Breast epithelium (tissue), 4 donors: ENCODE results near the gene RUBCNL. TPM values are rescaled to one million over a fixed set of nuclear protein-coding genes. Genes with fewer than 3 reads are reported as not detected.

Experiments
- DNase-seq, 2 donors: peaks; one replicate each; pipeline ENCODE4 v3.0.0-alpha.2; 2019; ENCODE audit warnings: low spot score in 2 of 2
- H3K27ac ChIP-seq, 2 donors: fragments of 200-600 bp; sonication (generic) in 1 of 2; one replicate each; pipeline ENCODE4 v1.5.1; 2016 to 2019; ENCODE audit warnings: mild to moderate bottlenecking in 1 of 2
- H3K27me3 ChIP-seq, 2 donors: fragments of 200-600 bp; sonication (generic) in 1 of 2; one replicate each; pipeline versions ENCODE4 v1.5.1 to v1.6.0; 2017 to 2019; ENCODE audit warnings: control low read depth in 1 of 2, mild to moderate bottlenecking in 1 of 2
- H3K36me3 ChIP-seq: fragments of 200-600 bp; one replicate; pipeline ENCODE4 v1.5.1; 2019
- H3K4me1 ChIP-seq, 2 donors: fragments of 200-600 bp; sonication (generic); one replicate each; pipeline ENCODE4 v1.5.1; 2016 to 2019; ENCODE audit warnings: control low read depth in 1 of 2
- H3K4me3 ChIP-seq, 3 donors: fragments of 200-600 bp; sonication (generic); 1 replicate in 2 of 3; 2 replicates in 1 of 3; pipeline ENCODE4 v1.5.1; 2016 to 2019; ENCODE audit warnings: mild to moderate bottlenecking in 3 of 3, moderate library complexity in 2 of 3
- H3K9me3 ChIP-seq, 2 donors: fragments of 200-600 bp; sonication (generic) in 1 of 2; one replicate each; pipeline ENCODE4 v1.5.1; 2016 to 2019; ENCODE audit warnings: control low read depth in 1 of 2
- POLR2A ChIP-seq: fragments of 450-650 bp; IDR thresholded peaks from one replicate; pipeline ENCODE4 v1.6.1; 2016; ENCODE audit warnings: antibody characterized with exemption, mild to moderate bottlenecking, moderate library complexity
- POLR2AphosphoS5 ChIP-seq, 3 donors: sonication (generic); formaldehyde crosslinking; IDR thresholded peaks; one replicate each; pipeline ENCODE4 v1.6.1; 2017; ENCODE audit warnings: antibody characterized with exemption in 3 of 3
- intact Hi-C: fragments of 100-400 bp; cut with DNase I; formaldehyde crosslinking; loops from one replicate; pipeline ENCODE4 v1.15.1; 2023; ENCODE audit warnings: low total_unique reads
- total RNA-seq, 3 donors: library from RNA; depleted of rRNA; stranded (reverse); fragments of >200 nt; gene quantifications; one replicate each; pipeline ENCODE4 v1.1.0, GENCODE V29; 2016
- TF ChIP-seq, protein P1 (sequence below), 3 donors: fragments of 450-650 bp; IDR thresholded peaks; one replicate each; pipeline ENCODE4 v1.5.1; 2016 to 2017; ENCODE audit warnings: antibody characterized with exemption in 3 of 3, mild to moderate bottlenecking in 3 of 3, moderate library complexity in 3 of 3

Gene RUBCNL
- total RNA-seq, 3 donors from 2014 or later = 2.1 to 8.2 (median 3.3) TPM

GRCh38 chr13:46310066-46310465 lies 77.0 kb downstream of the RUBCNL start:
- Histone ChIP-seq H3K4me3 (no peak overlapping the region), H3K27me3 (no peaks in the 10 kb centered on the region), H3K27ac (no peak overlapping the region), H3K4me1 (no peaks in the 10 kb centered on the region), H3K9me3 (no peaks in the 10 kb centered on the region), H3K36me3 (no peaks in the 10 kb centered on the region)
- DNase-seq = no peak
- TF ChIP-seq, protein P1, sequence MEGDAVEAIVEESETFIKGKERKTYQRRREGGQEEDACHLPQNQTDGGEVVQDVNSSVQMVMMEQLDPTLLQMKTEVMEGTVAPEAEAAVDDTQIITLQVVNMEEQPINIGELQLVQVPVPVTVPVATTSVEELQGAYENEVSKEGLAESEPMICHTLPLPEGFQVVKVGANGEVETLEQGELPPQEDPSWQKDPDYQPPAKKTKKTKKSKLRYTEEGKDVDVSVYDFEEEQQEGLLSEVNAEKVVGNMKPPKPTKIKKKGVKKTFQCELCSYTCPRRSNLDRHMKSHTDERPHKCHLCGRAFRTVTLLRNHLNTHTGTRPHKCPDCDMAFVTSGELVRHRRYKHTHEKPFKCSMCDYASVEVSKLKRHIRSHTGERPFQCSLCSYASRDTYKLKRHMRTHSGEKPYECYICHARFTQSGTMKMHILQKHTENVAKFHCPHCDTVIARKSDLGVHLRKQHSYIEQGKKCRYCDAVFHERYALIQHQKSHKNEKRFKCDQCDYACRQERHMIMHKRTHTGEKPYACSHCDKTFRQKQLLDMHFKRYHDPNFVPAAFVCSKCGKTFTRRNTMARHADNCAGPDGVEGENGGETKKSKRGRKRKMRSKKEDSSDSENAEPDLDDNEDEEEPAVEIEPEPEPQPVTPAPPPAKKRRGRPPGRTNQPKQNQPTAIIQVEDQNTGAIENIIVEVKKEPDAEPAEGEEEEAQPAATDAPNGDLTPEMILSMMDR (IDR thresholded peaks at IDR 0.05) = no peak
- TF ChIP-seq POLR2A (no peak), POLR2AphosphoS5 (IDR thresholded peaks at IDR 0.05) (no peak)
- intact Hi-C loops = no loop called here

GRCh38 chr13:46307554-46307953 lies 79.5 kb downstream of the RUBCNL start:
- no peak overlapping the region for H3K27ac ChIP-seq
- H3K4me3 ChIP-seq = no peak overlapping the region
- H3K27me3 ChIP-seq = no peaks in the 10 kb centered on the region
- DNase-seq = no peak
- peaks cover 0 to 8% of the 10 kb centered on the region in 2 donors for H3K9me3 ChIP-seq
- H3K4me1 ChIP-seq = no peaks in the 10 kb centered on the region
- TF ChIP-seq POLR2AphosphoS5 (IDR thresholded peaks at IDR 0.05) (no peak), POLR2A (no peak)
- TF ChIP-seq, protein P1 (IDR thresholded peaks at IDR 0.05) = no peak
- no peaks in the 10 kb centered on the region for H3K36me3 ChIP-seq
- intact Hi-C loops = no loop called here

DNA sequence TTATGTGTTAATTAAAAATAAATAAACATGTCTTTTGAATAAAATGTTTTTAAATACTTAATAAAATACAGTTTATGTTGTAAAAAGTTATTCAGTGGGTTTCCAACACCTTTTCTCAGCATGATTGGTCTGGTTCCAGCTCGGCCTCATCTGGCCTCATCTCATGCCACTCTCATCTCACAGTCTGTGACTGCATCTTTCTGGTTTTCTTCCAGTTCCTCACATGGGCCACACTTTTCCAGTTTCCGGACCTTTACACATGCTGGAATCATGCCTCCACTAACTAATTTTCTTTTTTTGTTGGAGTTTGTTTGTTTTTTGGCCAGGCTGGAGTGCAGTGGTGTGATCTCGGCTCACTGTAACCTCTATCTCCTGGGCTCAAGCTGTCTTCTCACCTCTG lies 82.5 kb downstream of the RUBCNL start:
- Histone ChIP-seq H3K4me3 (no peak overlapping the region), H3K27ac (no peak overlapping the region), H3K9me3 (peaks cover 0 to 9% of the 10 kb centered on the region in 2 donors), H3K4me1 (no peaks in the 10 kb centered on the region), H3K36me3 (no peaks in the 10 kb centered on the region), H3K27me3 (no peaks in the 10 kb centered on the region)
- TF ChIP-seq, protein P1 (IDR thresholded peaks at IDR 0.05) = no peak
- TF ChIP-seq POLR2AphosphoS5 (IDR thresholded peaks at IDR 0.05) (no peak), POLR2A (no peak)
- intact Hi-C loops = no loop called here
- DNase-seq = no peak

DNA sequence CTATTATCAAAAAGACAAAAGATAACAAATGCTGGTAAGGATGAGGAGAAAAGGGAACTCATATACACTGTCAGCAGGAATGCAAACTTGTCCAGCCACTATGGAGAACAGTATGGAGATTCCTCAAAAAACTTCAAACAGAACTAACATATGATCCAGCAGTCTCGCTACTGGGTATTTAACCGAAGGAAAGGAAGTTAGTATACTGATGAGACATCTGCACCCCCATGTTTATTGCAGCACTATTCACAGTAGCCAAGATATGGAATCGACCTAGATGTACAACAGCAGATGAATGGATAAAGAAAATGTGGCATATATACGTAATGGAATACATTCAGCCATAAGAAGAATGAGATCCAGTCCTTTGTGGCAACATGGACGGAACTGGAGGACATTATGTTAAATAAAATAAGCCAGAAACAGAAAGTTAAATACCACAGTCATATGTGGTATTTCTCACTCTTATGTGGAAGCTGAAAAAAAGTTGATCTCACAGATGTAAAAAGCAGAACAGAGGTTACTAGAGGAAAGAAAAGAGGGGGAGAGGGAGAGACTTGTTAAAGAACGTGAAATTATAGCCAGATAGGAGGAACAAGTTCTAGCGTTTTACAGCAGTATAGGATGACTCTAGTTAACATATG lies 83.2 kb downstream of the RUBCNL start:
- Histone ChIP-seq H3K27ac (no peak overlapping the region), H3K27me3 (no peaks in the 10 kb centered on the region), H3K4me3 (no peak overlapping the region), H3K36me3 (no peaks in the 10 kb centered on the region), H3K4me1 (no peaks in the 10 kb centered on the region), H3K9me3 (peaks cover 0 to 9% of the 10 kb centered on the region in 2 donors)
- no peak for TF ChIP-seq POLR2AphosphoS5 (IDR thresholded peaks at IDR 0.05)
- TF ChIP-seq, protein P1 (IDR thresholded peaks at IDR 0.05) = no peak
- TF ChIP-seq POLR2A = no peak
- DNase-seq = no peak
- intact Hi-C loops = no loop called here

DNA sequence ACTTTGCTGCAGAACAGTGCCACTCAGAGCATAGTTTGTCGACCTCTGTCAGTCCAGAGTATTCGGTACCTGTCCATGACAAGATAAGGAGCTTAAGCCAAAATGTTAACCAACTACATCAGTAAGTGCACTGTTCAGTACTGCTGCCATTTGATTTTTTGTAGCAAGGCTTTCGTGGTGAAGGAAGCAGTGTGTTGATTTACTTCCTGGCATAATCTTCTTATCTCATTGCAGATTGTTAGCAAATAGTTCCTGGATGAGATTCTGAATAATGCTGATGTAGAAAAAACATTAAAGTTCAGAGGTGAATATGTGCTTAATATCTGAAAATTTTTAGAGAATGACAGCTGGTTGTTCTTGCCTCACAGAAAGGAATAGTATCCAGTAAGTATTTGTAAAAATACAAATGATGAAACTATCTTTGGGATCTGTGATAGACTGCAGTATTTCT lies 89.7 kb downstream of the RUBCNL start:
- TF ChIP-seq POLR2AphosphoS5 (IDR thresholded peaks at IDR 0.05) (no peak), POLR2A (no peak)
- TF ChIP-seq, protein P1 (IDR thresholded peaks at IDR 0.05) = no peak
- no peak overlapping the region for H3K4me3 ChIP-seq
- H3K9me3 ChIP-seq = no peaks in the 10 kb centered on the region
- no peaks in the 10 kb centered on the region for H3K36me3 ChIP-seq
- H3K27me3 ChIP-seq = no peaks in the 10 kb centered on the region
- H3K4me1 ChIP-seq = no peaks in the 10 kb centered on the region
- H3K27ac ChIP-seq = peak overlapping the region in 1 of 2 donors; percentile 78
- no peak for DNase-seq
- intact Hi-C loops = no loop called here
